ENCODE results near the gene PIK3R6. TPM values are rescaled to one million over a fixed set of nuclear protein-coding genes. Genes with fewer than 3 reads are reported as not detected.

PIK3R6 gene
- total RNA-seq, 1 experiment from 2014 or later: not detected

GRCh38 chr17:8820311-8821010 is 47.0 kb downstream of the PIK3R6 start:
- Histone ChIP-seq H3K56ac (ENCODE audit: insufficient read length, low read depth, low read length) (no peak overlapping the region), H4K91ac (ENCODE audit: insufficient read length, low read depth, low read length) (no peak overlapping the region), H4K5ac (ENCODE audit: insufficient read length, low read depth, low read length) (no peak overlapping the region), H2BK20ac (ENCODE audit: low read depth, low read length, poor library complexity, severe bottlenecking) (no peak overlapping the region), H2AK5ac (ENCODE audit: insufficient read length, low read length) (no peak overlapping the region), H3K14ac (ENCODE audit: insufficient read depth, low read length) (no peak overlapping the region), H3K9me3 (ENCODE audit: control insufficient read depth, low read depth, low read length) (no peaks in the 10 kb centered on the region), H2BK12ac (ENCODE audit: insufficient read length, low read depth, low read length) (no peak overlapping the region), H3K27me3 (ENCODE audit: insufficient read depth, low read length) (no peaks in the 10 kb centered on the region), H3K79me1 (ENCODE audit: insufficient read depth, low read depth, low read length, poor library complexity, severe bottlenecking) (no peaks in the 10 kb centered on the region), H3T11ph (ENCODE audit: low read length) (no peak overlapping the region), H4K20me1 (ENCODE audit: control insufficient read depth, insufficient read depth, insufficient read length) (no peaks in the 10 kb centered on the region), H2BK15ac (ENCODE audit: low read depth, low read length) (no peak overlapping the region), H3K23me2 (ENCODE audit: insufficient read length, low read depth, low read length, poor library complexity, severe bottlenecking) (no peaks in the 10 kb centered on the region), H3K9ac (ENCODE audit: extremely low read depth, insufficient read length, low read length) (no peak overlapping the region), H3K4ac (ENCODE audit: low read depth, low read length) (no peak overlapping the region), H4K8ac (replicated peaks; ENCODE audit: insufficient read length, low read depth, low read length) (no peak overlapping the region), H3K23ac (ENCODE audit: insufficient read length, low read depth, low read length) (no peak overlapping the region), H2BK120ac (ENCODE audit: low read depth, low read length, poor library complexity, severe bottlenecking) (no peak overlapping the region), H3K4me2 (ENCODE audit: insufficient read depth, insufficient read length, low read length) (no peak overlapping the region), H3K4me1 (ENCODE audit: insufficient read depth, low read length) (no peaks in the 10 kb centered on the region), H2AFZ (ENCODE audit: low read length) (no peak overlapping the region), H3K27ac (ENCODE audit: insufficient read length, low read depth, low read length) (no peak overlapping the region), H3K18ac (ENCODE audit: insufficient read length, low read depth, low read length) (no peak overlapping the region), H3K79me2 (ENCODE audit: insufficient read depth, low read length) (no peaks in the 10 kb centered on the region), H2BK5ac (ENCODE audit: insufficient read length, low read length) (no peak overlapping the region)
- DNase-seq: no peak
- H3K4me1 Mint-ChIP-seq: peaks cover 3 to 11% of the 10 kb centered on the region in 2 experiments; a peak in 2 of 4 replicates
- peaks cover 3 to 10% of the 10 kb centered on the region in 2 experiments; a peak in 3 of 5 replicates for H3K9me3 Mint-ChIP-seq
- no peak overlapping the region for H3K27ac Mint-ChIP-seq
- H3K36me3 Mint-ChIP-seq (ENCODE audit: insufficient read depth in 1 of 3, low read depth in 3 of 3): no peaks in the 10 kb centered on the region; a peak in 1 of 7 replicates
- H3K4me3 Mint-ChIP-seq: no peak overlapping the region
- WGBS (ENCODE audit: extremely low coverage, insufficient read length, low lambda C conversion rate): no CpG with 5 or more reads among the region's 8 CpGs
- H3K27me3 Mint-ChIP-seq (ENCODE audit: low read depth): peaks cover 12% of the 10 kb centered on the region
- TF ChIP-seq CTCF (conservative IDR thresholded peaks at IDR 0.05): no peak
